Ovary (tissue), 9 donors: ENCODE results near the gene GNB1. TPM values are rescaled to one million over a fixed set of nuclear protein-coding genes. Genes with fewer than 3 reads are reported as not detected.

ENCODE experiments used
- DNase-seq, 5 donors: peaks; one replicate each; pipeline ENCODE4 v3.0.0-alpha.2; 2019 to 2020
- H3K27ac ChIP-seq, 2 donors: fragments of 200-600 bp; one replicate each; pipeline versions ENCODE4 v1.5.1 to v1.8.0; 2019 to 2022
- H3K27me3 ChIP-seq: fragments of 200-600 bp; one replicate; pipeline ENCODE4 v1.8.0; 2022
- H3K36me3 ChIP-seq: fragments of 200-600 bp; sonication (generic); one replicate; pipeline ENCODE4 v1.5.1; 2019
- H3K4me1 ChIP-seq: one replicate; pipeline ENCODE4 v1.8.1; 2013; ENCODE audit warnings: mild to moderate bottlenecking, moderate library complexity; ENCODE audit not compliant: insufficient read depth
- H3K4me3 ChIP-seq: fragments of 200-600 bp; sonication (generic); one replicate; pipeline ENCODE4 v1.5.1; 2017
- H3K9me3 ChIP-seq, 2 donors: fragments of 200-600 bp in 1 of 2; sonication (generic) in 1 of 2; one replicate each; pipeline versions ENCODE4 v1.5.1 to v1.8.1; 2013 to 2019; ENCODE audit warnings: mild to moderate bottlenecking in 1 of 2, moderate library complexity in 1 of 2
- EP300 ChIP-seq: sonication (generic); formaldehyde crosslinking; IDR thresholded peaks from one replicate; pipeline ENCODE4 v1.6.1; 2017; ENCODE audit warnings: antibody characterized with exemption
- POLR2A ChIP-seq: fragments of 450-650 bp; IDR thresholded peaks from one replicate; pipeline ENCODE4 v1.6.1; 2017; ENCODE audit warnings: antibody characterized with exemption, mild to moderate bottlenecking, moderate library complexity
- WGBS, 3 donors: extraction: QIAGEN DNeasy Blood & Tissue Kit in 1 of 3; methylation state at CpG; one replicate each; pipeline versions ENCODE4 v1.1.5 to v1.1.7; 2013 to 2017; 5-methylcytosine and 5-hydroxymethylcytosine counted together
- intact Hi-C, 4 donors: fragments of 100-400 bp; cut with DNase I; formaldehyde crosslinking; loops; one replicate each; pipeline versions ENCODE4 v1.11.0 to v1.15.1; 2022 to 2023
- polyA plus RNA-seq, 2 donors: library from polyadenylated mRNA; stranded (reverse); fragments of 200-250 nt in 1 of 2; fragments of 350-450 nt in 1 of 2; fragmentation: Illumina TruSeq in 1 of 2; extraction: RNeasy Lipid Tissue Mini Kit (QIAGEN cat#74804) in 1 of 2; gene quantifications; one replicate each; pipeline ENCODE4 v1.2.3, GENCODE V29; 2013 to 2014
- total RNA-seq, 7 donors: library from RNA; depleted of rRNA in 2 of 7; stranded (reverse); fragments of >200 nt in 2 of 7; fragmentation: NEBNext Ultra II Directional in 3 of 7; extraction: Animal tissue kit (Norgen Biotek cat#: 25700) in 3 of 7; gene quantifications; one replicate each; pipeline versions ENCODE4 v1.1.0 to v1.2.4, GENCODE V29; 2016 to 2023
- TF ChIP-seq, protein P1 (sequence below), 3 donors: fragments of 450-650 bp in 2 of 3; fragments of 200-600 bp in 1 of 3; IDR thresholded peaks; one replicate each; pipeline versions ENCODE4 v1.5.1 to v1.8.0; 2016 to 2022; ENCODE audit warnings: antibody characterized with exemption in 3 of 3, mild to moderate bottlenecking in 1 of 3
- donor health status: DM: no; HTN: no; CAD: no; lungs with moderate emphysema.
- donor health status: DM: no; HTN: no; CAD: no.
- donor health status: Bipolar disorder and iron deficiency.
- donor health status: DM: yes; HTN: yes; CAD: no.
- donor health status: DM: no; HTN: no; CAD: no.
- donor health status: DM: yes; HTN: yes; CAD: no.

The GNB1 gene
- total and polyA plus RNA-seq, 9 donors = 92.9 to 314 (median 255) TPM

DNA sequence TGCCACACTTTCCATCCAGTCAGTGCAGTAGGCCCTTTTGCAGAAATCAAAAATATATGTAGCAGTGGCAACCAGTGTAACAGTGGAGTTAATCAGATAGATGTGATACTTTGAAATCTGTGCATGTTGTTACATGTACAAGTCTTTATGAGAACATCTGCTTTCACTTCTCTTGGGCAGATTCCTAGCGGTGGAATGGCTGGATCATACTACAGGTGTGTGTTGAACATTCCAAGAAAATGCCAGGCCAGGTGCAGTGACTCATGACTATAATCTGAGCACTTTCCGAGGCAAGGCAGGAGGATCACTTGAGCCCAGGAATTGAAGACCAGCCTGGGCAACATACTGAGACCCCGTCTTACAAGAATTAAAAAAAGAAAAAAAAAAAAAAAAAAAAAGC, 55.3 kb downstream of the GNB1 start:
- intact Hi-C loops = no loop called here
- 90 to 94% (median 91%) methylated on average over 3 of the region's 3 CpGs for WGBS, 3 donors
- H3K4me3 ChIP-seq = no peak overlapping the region
- H3K27me3 ChIP-seq = no peaks in the 10 kb centered on the region
- H3K36me3 ChIP-seq = no peaks in the 10 kb centered on the region
- no peaks in the 10 kb centered on the region for H3K9me3 ChIP-seq
- H3K4me1 ChIP-seq = peaks cover 12% of the 10 kb centered on the region
- H3K27ac ChIP-seq = no peak overlapping the region
- no peak for DNase-seq
- TF ChIP-seq EP300 (no peak), POLR2A (no peak)
- TF ChIP-seq, protein P1, sequence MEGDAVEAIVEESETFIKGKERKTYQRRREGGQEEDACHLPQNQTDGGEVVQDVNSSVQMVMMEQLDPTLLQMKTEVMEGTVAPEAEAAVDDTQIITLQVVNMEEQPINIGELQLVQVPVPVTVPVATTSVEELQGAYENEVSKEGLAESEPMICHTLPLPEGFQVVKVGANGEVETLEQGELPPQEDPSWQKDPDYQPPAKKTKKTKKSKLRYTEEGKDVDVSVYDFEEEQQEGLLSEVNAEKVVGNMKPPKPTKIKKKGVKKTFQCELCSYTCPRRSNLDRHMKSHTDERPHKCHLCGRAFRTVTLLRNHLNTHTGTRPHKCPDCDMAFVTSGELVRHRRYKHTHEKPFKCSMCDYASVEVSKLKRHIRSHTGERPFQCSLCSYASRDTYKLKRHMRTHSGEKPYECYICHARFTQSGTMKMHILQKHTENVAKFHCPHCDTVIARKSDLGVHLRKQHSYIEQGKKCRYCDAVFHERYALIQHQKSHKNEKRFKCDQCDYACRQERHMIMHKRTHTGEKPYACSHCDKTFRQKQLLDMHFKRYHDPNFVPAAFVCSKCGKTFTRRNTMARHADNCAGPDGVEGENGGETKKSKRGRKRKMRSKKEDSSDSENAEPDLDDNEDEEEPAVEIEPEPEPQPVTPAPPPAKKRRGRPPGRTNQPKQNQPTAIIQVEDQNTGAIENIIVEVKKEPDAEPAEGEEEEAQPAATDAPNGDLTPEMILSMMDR (IDR thresholded peaks at IDR 0.05) = no peak

DNA sequence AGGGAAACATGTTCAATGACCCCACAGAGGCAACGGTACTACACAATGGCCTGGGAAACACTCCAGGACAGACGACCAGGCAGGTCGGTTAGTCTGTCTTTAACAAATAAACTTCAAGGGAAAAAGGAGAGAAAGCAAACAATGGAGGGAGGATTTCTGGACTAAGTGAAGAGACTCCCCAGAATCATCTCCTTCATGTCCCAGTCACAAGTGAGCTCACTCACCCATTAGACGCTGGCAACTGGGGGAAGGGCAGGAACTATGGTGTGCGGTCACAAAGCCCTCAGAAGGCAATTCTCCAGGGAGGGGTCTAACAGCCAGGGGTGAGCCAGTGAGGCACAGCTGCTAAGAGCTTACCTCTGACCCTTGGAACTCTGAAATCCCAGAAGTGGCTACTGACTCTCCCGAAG, 57.0 kb downstream of the GNB1 start:
- no peak for DNase-seq
- H3K27me3 ChIP-seq = no peaks in the 10 kb centered on the region
- no peak overlapping the region for H3K27ac ChIP-seq
- no peaks in the 10 kb centered on the region for H3K36me3 ChIP-seq
- no peaks in the 10 kb centered on the region for H3K9me3 ChIP-seq
- peaks cover 14% of the 10 kb centered on the region for H3K4me1 ChIP-seq
- TF ChIP-seq EP300 (no peak), POLR2A (no peak)
- TF ChIP-seq, protein P1 (IDR thresholded peaks at IDR 0.05) = no peak
- intact Hi-C loops = no loop called here
- WGBS, 3 donors = 29 to 47% (median 35%) methylated on average over 6 of the region's 6 CpGs
- H3K4me3 ChIP-seq = no peak overlapping the region

DNA sequence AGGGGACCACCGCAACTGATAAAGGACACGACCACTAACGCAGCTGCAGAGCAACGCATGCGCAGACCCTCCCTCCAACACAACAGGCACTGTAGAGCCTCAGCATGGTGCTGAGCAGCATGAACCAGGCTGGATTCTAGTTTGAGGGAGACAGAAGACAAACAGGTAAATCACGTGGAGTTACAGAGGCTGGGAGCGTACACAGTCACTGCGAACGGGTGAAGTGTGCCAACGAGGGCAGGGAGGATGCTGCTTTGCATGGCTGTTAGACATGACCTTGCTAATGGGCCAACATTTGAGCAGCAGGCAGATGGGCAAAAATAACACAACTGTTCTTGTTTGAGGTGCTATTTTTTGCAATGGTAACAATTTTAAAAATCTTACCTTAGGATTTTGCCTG, 57.4 kb downstream of the GNB1 start:
- H3K4me1 ChIP-seq = peaks cover 14% of the 10 kb centered on the region
- no peak overlapping the region for H3K27ac ChIP-seq
- no peaks in the 10 kb centered on the region for H3K9me3 ChIP-seq
- no peaks in the 10 kb centered on the region for H3K36me3 ChIP-seq
- intact Hi-C loops = no loop called here
- H3K4me3 ChIP-seq = no peak overlapping the region
- no peak for DNase-seq
- 49 to 66% (median 51%) methylated on average over 10 of the region's 10 CpGs for WGBS, 3 donors
- H3K27me3 ChIP-seq = no peaks in the 10 kb centered on the region
- TF ChIP-seq POLR2A (no peak), EP300 (no peak)
- TF ChIP-seq, protein P1 (IDR thresholded peaks at IDR 0.05) = no peak

DNA sequence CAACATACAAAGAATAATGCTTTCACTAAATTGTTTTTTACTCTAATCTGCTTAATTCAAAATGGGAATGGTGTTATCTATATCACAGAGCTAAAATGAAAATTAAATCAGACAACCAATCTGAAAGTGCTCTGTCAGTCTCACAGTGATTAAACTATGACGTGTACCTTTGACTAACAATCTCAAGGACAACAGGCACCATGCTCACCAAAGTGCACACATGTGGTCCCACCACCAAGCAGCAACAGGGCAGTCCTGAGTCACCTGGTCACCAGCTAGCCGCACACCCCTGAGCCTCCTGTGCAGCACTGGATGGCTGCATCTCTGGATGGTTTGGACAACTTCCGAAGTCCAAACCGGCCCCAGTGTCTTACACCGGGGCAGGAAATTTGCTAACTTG, 58.1 kb downstream of the GNB1 start:
- H3K9me3 ChIP-seq = no peaks in the 10 kb centered on the region
- DNase-seq = no peak
- 79 to 81% (median 81%) methylated on average over 5 of the region's 5 CpGs for WGBS, 3 donors
- TF ChIP-seq EP300 (no peak), POLR2A (no peak)
- TF ChIP-seq, protein P1 (IDR thresholded peaks at IDR 0.05) = no peak
- H3K36me3 ChIP-seq = no peaks in the 10 kb centered on the region
- H3K4me1 ChIP-seq = peaks cover 12% of the 10 kb centered on the region
- H3K27me3 ChIP-seq = no peaks in the 10 kb centered on the region
- H3K4me3 ChIP-seq = no peak overlapping the region
- intact Hi-C loops = no loop called here
- H3K27ac ChIP-seq = no peak overlapping the region
